HG03521 (cell line): ENCODE measurements around the gene EFCAB14.
"Not testable (repeated sequence)": the region's sequence is repeated elsewhere in the genome, so short reads cannot be mapped to it uniquely, and the experiment has no call there.

ENCODE experiments used
- ATAC-seq: cut with Tn5 transposase; IDR thresholded peaks from one replicate; pipeline ENCODE4 v1.9.1; 2021; ENCODE audit warnings: mild to moderate bottlenecking, moderate library complexity; ENCODE audit not compliant: unreplicated experiment

Gene EFCAB14

GRCh38 chr1:46687921-46688509, 30.9 kb downstream of the EFCAB14 start:
- no peak for ATAC-seq

- no peak for ATAC-seq
Observed at GRCh38 chr1:46687093-46687659, 31.7 kb downstream of the EFCAB14 start.

GRCh38 chr1:46686255-46686654, 32.7 kb downstream of the EFCAB14 start:
- no peak for ATAC-seq

GRCh38 chr1:46684670-46685069, 34.2 kb downstream of the EFCAB14 start:
- ATAC-seq = no peak

GRCh38 chr1:46682064-46682463, 36.9 kb downstream of the EFCAB14 start:
- ATAC-seq = no peak

GRCh38 chr1:46681333-46682034, 37.4 kb downstream of the EFCAB14 start:
- no peak for ATAC-seq

- ATAC-seq = no peak
Observed at GRCh38 chr1:46679789-46680573, 38.9 kb downstream of the EFCAB14 start.

- ATAC-seq = no peak
Observed at GRCh38 chr1:46677339-46677738, 41.6 kb downstream of the EFCAB14 start.

- no peak for ATAC-seq
Observed at GRCh38 chr1:46676531-46676930, 42.4 kb downstream of the EFCAB14 start.

GRCh38 chr1:46675549-46676314, 43.2 kb downstream of the EFCAB14 start:
- ATAC-seq = no peak

GRCh38 chr1:46673749-46674182, 45.1 kb downstream of the EFCAB14 start:
- ATAC-seq = no peak

GRCh38 chr1:46672696-46673095, 46.2 kb downstream of the EFCAB14 start:
- ATAC-seq = no peak

- ATAC-seq = no peak
Observed at GRCh38 chr1:46671554-46671953, 47.4 kb downstream of the EFCAB14 start, which contains the start of gene TEX38. Gene TEX38 (plus strand): TSS chr1:46671854. CDS start chr1:46671935, 81 bp downstream.

GRCh38 chr1:46670134-46670533, 48.8 kb downstream of the EFCAB14 start:
- ATAC-seq = no peak

- ATAC-seq = peak; percentile 81
Observed at GRCh38 chr1:46667782-46668760, 50.8 kb downstream of the EFCAB14 start, which contains the start of gene ATPAF1. Gene ATPAF1 (minus strand): TSS chr1:46668364. CDS start chr1:46668322, 42 bp downstream.

- ATAC-seq = no peak
Observed at GRCh38 chr1:46665983-46666382, 52.9 kb downstream of the EFCAB14 start.

GRCh38 chr1:46662919-46663318, 56.0 kb downstream of the EFCAB14 start:
- ATAC-seq = not testable (repeated sequence)

GRCh38 chr1:46660116-46660515, 58.8 kb downstream of the EFCAB14 start:
- peak; percentile 95 for ATAC-seq

- no peak for ATAC-seq
Observed at GRCh38 chr1:46659307-46659870, 59.5 kb downstream of the EFCAB14 start.
